Stimulated activated CD8-positive, alpha-beta memory T cell treated with anti-CD3 and anti-CD28 coated beads, Interleukin-4, amount 100 ng/mL, for 4 hours (primary cell): Measurements from ENCODE around the gene PDCD7.
"Not testable (repeated sequence)": the region's sequence is repeated elsewhere in the genome, so short reads cannot be mapped to it uniquely, and the experiment has no call there.

ENCODE experiments used
- DNase-seq, 2 donors: peaks; one replicate each; pipeline ENCODE4 v3.0.0-alpha.2; 2020; ENCODE audit warnings: low read depth in 2 of 2, low spot score in 1 of 2

PDCD7 gene

DNA sequence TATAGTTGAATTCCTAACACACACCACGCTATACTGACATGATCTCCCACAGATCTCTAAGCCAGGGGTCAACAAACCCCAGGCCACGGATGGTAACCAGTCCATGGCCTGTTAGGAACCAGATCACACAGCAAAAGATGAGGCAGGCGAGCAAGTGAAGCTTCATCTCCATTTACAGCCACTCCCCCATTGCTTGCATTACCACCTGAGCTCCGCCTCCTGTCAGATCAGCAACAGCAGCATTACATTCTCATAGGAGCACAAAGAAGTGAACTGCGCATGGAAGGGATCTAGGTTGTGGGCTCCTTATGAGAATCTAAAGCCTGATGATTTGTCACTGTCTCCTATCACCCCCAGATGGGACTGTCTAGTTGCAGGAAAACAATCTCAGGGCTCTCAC lies 2.7 kb downstream of the PDCD7 start:
- no peak for DNase-seq

DNA sequence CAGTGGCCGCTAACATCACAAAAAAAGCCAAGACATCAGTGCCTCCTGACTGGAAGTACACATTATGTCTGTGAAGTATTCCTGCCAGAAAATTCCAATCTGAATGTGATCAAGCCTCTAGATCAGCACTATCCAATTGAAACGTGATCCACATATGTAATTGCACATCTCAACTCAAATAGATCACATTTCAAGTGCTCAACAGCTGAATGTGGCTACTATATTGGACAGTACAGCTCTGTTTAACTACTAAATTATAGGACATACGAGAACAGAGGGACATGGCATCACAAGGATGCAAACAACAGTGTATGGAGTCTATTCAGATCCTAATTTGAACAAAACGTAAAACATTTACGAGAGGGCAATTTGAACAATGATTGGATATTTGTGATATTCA lies 18.1 kb downstream of the PDCD7 start:
- no peak for DNase-seq

- DNase-seq: no peak
Measured at GRCh38 chr15:65115086-65115485, 18.5 kb downstream of the PDCD7 start, which contains the start of gene UBAP1L. UBAP1L (minus strand) TSS chr15:65115200; CDS start chr15:65106215, 8,985 bp downstream.

DNA sequence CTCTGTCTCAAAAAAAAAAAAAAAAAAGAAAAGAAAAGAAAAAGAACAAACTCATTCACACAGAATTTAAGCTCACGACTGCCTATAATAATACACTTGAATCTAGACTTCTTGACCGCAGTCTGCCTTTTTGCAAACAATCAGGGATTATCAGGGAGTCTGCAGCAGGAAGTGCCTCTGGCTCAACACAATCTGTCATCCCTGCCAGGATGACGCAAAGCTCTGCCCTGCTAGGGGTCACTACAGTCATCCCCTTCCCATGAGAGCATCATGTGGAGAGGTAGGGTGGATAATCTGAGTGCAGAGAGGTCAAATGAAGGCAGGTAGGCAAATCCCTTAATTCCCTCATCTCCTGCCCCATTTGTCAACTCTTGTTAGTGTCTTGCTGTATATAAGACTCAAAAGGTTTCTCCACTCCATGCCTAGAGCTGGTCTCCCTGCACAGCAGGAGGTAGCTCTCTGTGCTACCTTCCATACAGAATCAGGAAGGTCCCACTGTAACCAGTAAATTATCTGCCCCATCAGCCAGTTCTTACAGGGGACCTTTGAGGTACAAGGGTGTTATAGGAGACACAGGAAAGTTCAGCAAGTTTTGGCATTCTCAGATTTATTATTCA lies 22.8 kb downstream of the PDCD7 start:
- no peak for DNase-seq

DNA sequence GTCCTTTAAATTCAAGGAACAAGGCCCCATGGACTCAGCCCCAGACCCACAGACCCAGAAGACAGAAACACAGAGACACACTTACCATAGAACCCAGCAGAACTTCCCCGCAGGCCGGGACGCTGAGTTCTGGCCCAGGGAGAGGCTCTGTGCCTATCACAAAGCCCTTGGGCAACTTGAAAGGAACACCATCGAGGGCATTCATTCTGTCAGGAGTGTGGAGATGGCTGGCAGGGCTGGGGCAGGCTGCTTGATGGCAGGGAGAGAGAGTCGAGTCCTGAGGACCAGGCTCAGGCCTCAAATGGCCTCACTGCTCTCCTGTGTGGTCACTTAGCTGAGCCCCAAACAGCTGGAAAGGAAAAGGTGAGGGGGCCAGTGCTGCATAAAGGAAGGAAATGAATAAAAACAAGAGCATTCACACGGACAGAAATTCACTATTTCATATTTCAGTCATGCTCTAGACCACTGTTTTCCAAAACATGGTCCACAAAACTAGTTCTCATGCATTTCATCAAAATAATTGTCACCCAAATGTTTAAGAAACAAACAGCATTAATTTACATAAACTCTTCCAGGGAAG lies 27.5 kb downstream of the PDCD7 start:
- DNase-seq: no peak

GRCh38 chr15:65105038-65105437 lies 28.6 kb downstream of the PDCD7 start:
- DNase-seq: no peak

GRCh38 chr15:65102912-65103311 lies 30.7 kb downstream of the PDCD7 start:
- DNase-seq: no peak

GRCh38 chr15:65101891-65102708 lies 31.5 kb downstream of the PDCD7 start:
- no peak for DNase-seq

DNA sequence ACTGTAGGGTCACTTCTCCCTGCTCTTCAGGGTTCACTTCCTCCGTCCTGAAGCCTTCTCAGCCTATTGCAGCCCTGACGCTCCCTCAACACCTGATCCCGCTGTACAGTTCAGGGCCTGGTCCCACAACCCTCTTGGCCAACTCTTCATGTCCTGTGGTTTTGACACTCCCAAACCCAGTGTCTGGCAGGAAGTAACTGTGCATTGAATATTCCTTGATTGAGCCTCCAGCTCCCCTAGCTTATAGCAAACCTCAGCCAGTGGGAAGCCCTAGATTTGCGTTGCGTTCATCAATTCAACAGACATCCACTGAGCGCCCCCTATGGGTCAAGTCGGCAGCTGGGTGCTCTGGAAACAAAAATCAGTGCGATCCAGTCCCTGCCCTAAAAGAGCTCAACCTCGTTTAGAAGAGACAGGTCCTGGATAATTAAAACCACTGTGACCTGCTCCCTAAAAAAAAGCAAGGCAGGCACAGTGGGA lies 32.2 kb downstream of the PDCD7 start:
- DNase-seq: peak; percentile 6 to 18

DNA sequence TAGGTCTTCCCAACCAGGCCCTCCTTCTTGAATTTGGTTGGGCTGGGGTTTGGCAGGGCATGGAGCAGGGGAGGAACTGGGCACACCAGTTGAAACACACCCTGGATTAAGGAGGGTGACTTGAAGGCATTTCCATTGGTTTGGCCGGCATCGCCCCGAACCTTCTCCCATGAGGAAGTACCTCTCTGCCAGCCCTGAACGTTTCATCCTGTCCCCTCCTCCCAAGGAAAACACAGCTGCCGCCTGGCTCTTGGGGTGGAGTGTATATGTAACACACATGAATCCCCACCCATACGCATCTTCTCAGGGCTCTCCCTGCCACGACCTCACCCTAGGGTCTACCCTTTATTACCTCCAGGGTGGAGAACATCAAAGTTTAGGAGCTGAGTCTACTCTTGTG lies 33.2 kb downstream of the PDCD7 start:
- DNase-seq: no peak

- not testable (repeated sequence) for DNase-seq
Measured at GRCh38 chr15:65099801-65100200, 33.8 kb downstream of the PDCD7 start.

GRCh38 chr15:65099336-65099735 lies 34.3 kb downstream of the PDCD7 start:
- DNase-seq: no peak

DNA sequence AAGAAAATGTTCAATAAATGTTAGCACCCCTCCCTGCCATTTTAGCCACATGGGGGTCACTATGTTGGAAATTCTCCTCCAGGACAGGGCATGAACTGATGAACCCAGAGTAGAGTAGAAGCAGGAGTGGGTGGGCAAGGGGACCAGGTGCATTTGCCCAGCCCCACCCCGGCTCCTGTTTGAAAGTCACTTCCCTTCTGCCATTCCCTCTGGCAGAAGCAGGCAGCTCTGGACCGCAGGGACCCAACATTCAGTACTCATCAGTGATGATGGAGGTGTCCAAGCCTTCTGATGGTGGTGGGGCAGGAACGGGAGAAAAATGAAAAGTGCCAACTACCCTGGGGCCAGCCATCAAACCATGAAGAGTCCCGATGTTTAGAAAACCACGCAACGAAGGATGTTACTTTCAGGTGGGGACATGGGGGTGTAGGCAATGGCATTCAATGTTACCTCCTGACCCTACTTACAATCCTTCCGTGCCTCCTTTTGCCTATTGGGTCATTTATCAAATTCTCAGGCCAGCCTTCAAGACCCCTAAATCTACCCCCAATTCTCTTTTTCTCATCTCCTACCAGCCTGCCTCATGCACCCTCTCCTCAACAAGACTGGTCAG lies 35.9 kb downstream of the PDCD7 start:
- no peak for DNase-seq

DNA sequence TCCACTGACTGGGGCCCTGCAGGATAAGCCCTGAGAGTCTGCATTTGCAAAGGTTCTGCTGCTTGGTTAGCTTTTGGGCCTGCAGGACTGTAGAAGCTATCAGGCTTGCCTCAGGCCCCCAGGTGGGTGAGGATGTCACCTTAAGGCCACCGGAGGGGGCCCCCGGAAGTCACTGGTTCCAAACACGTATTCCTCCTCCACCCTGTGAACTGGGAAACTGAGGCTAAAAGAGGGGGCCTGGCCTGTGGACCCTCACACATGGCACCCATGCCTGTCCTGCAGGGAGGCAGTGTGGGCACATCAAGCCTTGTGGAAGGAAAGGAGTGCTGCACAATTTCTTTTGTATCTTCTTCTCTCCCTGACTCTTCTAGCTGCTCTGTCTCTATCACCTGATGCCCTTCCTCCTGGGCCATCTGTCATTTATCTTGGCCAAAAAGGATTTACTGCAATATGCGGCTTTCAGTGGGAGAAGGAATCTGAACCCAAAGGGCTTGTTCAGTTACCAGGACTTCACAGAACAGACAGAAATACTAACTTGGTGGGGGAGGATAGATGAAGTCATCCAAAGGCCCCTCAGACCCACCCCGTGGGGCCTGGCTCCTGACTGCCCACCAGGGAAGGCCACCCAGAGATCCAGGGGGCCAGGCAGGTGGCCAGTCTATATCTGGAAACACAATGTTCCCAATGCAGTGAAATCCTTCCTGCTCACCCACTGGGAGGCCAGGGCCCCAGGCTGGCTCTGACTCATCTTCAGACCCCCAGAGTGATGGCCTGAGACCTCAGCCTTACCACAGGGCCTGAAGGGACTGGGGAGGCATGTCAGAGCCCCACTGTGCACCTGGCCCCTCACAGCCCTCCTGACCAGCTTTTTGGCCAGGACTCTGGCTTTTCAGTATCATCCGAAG lies 36.9 kb downstream of the PDCD7 start:
- no peak for DNase-seq

DNA sequence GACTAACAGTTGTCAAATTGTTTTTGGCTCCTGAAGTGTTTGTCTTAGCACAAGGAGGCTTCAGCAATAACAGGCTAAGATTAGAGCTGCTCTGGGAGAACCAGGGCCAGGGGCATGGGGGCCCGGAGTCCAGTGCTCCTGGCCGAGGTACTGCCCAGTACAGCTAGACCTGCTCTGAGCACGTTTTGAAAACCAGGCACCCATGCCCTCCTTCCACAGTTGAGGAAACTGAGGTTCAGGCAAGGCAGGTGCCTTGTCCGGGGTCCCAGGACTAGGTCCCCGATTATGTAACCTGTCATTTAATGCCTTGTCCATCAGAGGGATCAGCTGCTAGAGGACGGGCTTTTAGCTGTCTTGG lies 37.9 kb downstream of the PDCD7 start:
- DNase-seq: no peak

DNA sequence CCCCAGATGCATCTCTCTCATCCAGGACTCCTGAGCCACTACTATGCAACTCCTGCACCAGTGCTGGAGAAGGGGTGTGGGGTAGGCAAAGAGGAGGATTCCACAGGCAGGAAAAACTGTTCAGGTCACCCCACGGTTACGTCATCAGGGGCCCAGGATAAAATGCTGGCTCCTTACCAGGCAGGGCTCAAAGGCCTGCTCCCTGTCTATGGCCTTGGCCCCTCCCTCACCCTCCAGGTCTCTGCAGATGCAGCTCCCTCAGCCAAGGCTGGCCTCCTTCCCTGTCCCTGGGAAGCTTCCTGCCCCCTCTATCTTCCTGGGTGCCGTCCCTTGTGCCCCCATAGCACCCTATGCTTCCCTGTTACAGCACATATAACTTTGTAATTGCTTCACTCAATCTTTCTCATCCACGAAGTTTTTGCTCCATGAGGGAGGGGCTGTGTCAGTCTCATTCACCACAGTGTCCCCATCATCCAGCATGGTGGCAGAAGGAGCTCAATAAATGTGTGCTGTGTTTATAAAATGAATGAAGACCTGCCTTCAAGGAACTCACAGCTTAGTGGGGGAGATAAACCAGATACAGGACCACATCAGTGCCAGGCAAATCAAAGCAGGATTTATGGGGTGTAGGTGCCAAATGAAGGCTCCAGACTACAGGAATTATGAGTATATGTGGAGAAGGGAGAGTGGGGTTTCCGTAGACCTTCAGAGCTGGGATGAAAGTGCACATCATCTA lies 38.4 kb downstream of the PDCD7 start:
- no peak for DNase-seq

- DNase-seq: no peak
Measured at GRCh38 chr15:65094294-65094995, 39.2 kb downstream of the PDCD7 start.

DNA sequence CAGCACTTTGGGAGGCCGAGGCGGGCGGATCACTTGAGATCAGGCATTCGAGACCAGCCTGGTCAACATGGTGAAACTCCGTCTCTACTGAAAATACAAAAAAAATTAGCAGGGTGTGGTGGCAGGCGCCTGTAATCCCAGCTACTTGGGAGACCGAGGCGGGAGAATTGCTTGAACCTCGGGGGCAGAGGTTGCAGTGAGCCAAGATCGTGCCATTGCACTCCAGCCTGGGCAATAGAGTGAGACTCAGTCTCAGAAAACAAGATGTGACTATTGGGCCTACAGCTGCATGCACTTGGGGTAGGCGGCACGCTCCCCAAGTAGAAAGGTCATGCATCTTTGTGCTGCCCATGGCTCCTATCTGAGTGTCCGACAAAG lies 39.8 kb downstream of the PDCD7 start:
- not testable (repeated sequence) for DNase-seq
